NB4 (cell line): ENCODE results near the gene ZNF552.

ENCODE experiments used
- MYC ChIP-seq: IDR thresholded peaks from 2 replicates; pipeline ENCODE4 v1.6.1; 2011; ENCODE audit warnings: low read depth, low read length
- TF ChIP-seq, protein P1 (sequence below): IDR thresholded peaks from one replicate; pipeline ENCODE4 v1.5.1; 2012; ENCODE audit warnings: low read depth, low read length
- TF ChIP-seq, protein P2 (sequence below): IDR thresholded peaks from 2 replicates; pipeline ENCODE4 v1.6.1; 2011; ENCODE audit warnings: low read depth, low read length

DNA sequence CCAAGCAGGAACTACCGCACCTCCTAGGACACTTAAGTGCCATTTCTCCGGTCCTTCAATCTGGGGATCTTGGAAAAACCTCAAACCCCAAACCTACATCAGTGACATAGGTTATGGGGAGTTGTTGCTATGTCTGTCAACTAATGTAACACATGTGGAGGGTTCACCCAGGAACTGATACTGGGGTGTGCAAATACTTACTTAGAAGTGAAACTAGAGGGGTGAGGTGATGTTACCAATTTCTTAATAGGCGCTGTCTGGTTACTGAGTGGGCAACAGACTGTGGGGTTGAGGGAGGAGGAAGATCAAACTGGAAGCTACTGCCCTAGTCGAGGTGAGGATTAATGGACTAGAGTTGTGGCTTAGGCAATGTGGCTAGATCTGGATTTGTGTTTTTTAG is 43.3 kb downstream of the ZNF552 start:
- TF ChIP-seq, protein P1, sequence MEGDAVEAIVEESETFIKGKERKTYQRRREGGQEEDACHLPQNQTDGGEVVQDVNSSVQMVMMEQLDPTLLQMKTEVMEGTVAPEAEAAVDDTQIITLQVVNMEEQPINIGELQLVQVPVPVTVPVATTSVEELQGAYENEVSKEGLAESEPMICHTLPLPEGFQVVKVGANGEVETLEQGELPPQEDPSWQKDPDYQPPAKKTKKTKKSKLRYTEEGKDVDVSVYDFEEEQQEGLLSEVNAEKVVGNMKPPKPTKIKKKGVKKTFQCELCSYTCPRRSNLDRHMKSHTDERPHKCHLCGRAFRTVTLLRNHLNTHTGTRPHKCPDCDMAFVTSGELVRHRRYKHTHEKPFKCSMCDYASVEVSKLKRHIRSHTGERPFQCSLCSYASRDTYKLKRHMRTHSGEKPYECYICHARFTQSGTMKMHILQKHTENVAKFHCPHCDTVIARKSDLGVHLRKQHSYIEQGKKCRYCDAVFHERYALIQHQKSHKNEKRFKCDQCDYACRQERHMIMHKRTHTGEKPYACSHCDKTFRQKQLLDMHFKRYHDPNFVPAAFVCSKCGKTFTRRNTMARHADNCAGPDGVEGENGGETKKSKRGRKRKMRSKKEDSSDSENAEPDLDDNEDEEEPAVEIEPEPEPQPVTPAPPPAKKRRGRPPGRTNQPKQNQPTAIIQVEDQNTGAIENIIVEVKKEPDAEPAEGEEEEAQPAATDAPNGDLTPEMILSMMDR = no peak
- TF ChIP-seq, protein P2, sequence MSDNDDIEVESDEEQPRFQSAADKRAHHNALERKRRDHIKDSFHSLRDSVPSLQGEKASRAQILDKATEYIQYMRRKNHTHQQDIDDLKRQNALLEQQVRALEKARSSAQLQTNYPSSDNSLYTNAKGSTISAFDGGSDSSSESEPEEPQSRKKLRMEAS = no peak
- no peak for TF ChIP-seq MYC
